ENCODE measurements around the gene SVOPL.
"Not testable (repeated sequence)": the region's sequence is repeated elsewhere in the genome, so short reads cannot be mapped to it uniquely, and the experiment has no call there.

The SVOPL gene

DNA sequence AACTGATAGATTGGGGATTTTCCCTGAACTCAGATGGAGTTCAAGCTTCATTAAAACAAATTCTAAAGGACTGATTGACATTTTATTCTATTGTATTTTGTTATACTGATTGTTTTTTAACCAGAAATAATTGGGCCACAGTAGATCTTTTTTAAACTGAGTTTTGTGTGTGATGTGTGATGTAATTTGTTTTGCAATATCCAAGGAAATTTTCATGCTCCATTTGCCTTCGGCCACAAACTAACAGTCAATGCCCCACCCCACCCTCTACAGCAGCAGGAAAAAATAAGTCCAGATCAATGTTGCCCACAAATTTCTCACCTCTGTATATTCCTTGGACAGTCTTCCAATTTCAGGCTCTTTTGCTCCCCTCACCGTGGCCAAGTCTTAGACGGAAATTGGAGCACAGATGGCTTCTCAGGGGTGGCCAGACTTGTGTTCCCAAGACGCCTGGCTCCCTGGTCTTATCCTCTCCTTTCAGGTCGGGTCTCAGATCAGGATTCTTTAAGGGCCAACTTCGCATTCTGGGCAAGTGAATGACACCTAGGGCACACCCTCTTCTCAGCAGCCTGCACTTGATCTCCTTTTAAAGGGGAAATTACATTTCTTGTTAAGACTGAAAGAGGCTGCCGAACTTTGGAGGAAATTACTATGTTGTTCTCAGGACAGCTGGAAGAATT, at the start of gene SVOPL:
SVOPL (minus strand) TSS at position 506 of the 680 bp plus-strand sequence. CDS start 22,317 bp downstream, outside the sequence.
- DNase-seq (ENCODE audit: low read depth), result no peak

GRCh38 chr7:138750473-138750872, 49.3 kb upstream of the SVOPL start:
- DNase-seq (ENCODE audit: low read depth), result no peak

DNA sequence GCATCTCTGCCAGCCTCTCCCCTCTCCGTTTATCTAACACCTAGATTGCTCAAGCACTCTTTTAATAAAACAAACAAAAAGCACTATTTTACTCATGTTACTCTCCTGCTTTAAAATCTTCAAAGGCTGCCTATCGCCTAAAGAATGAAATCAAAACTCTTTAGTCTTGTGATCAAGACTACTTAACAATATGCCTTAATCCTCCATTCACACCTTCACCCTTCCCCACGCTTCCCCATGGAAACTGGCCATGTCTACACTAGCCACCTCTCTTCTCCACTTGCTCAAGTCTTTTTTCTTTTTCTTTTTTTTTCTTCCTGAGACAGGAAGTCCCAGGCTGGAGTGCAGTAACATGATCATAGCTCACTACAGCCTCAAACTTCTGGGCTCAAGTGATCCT, 48.8 kb upstream of the SVOPL start:
- DNase-seq (ENCODE audit: low read depth), result peak; percentile 44

- DNase-seq (ENCODE audit: low read depth), result no peak
Observed at GRCh38 chr7:138748666-138749065, 47.5 kb upstream of the SVOPL start.

- no peak for DNase-seq (ENCODE audit: low read depth)
Observed at GRCh38 chr7:138746073-138746472, 44.9 kb upstream of the SVOPL start.

- no peak for DNase-seq (ENCODE audit: low read depth)
Observed at GRCh38 chr7:138745189-138745588, 44.0 kb upstream of the SVOPL start.

- DNase-seq (ENCODE audit: low read depth), result peak; percentile 29
Observed at GRCh38 chr7:138741453-138741735, 40.2 kb upstream of the SVOPL start.

DNA sequence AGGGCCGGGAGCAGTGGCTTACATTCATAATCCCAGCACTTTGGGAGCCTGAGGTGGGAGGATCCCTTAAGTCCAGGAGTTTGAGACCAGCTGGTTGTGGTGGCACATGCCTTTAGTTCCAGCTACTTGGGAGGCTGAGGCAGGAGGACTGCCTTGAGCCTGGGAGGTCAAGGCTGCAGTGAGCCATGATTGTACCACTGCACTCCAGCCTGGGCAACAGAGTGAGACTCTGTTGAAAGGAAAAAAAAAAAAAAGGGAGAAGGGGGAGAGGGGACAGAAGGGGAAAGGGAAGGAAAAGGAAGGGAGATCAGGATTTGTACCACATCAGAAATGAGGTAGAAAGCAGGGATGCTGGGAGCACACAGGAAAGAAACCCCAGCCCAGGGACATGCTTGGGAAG, 38.7 kb upstream of the SVOPL start:
- DNase-seq (ENCODE audit: low read depth), result no peak

DNA sequence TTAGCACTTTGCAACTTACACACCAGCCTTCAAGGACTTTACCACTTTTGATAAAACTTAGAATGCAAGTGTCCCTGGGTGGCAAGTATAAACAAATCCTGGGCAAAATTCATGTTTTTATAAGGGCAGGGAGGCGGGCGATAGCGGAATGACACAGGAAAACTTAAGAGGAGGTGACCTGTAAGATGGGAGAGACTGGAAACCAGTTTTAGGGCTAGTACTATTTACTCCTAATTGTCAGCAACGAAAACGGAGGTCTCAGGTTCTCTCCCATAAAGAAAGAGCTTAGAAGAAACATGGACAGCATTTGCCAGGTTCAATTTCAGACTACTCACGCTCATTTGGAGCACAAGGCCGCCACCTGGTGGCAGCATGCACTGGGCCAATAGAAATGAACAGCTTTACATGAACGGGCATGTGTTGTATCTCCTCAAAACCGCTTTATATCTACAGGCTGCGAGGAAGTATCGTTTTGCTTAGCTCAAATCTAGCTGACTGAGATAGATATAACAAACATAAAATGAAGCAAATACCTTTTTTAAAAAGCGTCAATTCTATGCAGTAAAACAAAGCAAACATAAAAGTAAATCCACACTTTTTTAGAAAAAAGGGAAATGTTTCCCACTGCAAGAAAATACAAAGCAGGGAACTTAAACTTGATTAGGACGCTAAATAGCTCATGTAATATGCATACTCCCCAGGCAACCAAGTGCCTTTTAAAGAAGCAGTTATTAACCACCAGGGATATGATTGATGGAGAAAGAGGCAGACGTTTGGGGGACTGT, 37.6 kb upstream of the SVOPL start:
- DNase-seq (ENCODE audit: low read depth), result peak; percentile 89

DNA sequence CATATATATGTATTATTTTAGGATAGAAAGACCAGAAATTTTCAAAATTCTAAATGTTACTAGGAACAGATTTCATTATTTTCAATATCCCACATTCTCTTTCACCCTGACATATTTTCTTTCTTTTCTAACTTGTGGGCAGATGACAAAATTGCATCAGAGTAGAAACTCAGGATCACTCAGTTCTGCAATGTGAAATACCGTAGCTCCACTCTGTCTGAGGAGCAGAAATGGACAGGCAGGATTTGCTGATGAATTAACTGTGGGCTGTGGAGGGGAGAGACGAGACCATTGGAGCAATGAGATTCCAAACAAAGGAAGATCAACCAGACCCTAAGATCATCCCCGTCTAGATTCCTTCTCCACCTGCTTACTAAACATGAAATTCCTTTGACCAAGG, 37.0 kb upstream of the SVOPL start:
- peak; percentile 56 for DNase-seq (ENCODE audit: low read depth)

DNA sequence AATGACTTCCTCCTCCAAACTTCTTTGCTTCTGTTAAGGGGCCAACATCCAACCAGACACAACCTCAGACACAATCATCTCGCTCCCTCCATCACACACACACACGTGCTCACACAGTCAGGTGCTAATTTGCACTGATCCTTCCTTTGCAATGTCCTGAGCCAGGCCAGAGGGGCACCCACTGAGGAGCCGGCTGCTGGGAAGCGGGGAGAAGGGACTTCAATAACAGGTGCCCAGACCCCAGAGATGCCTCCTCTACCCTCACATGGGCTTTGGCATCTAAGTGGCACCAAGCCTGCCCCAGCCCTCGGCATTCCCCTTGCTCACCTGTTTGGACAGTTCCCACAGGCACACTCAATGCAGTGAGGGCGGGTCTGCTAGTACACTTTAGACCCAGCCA, 34.2 kb upstream of the SVOPL start:
- DNase-seq (ENCODE audit: low read depth), result no peak

- DNase-seq (ENCODE audit: low read depth), result not testable (repeated sequence)
Observed at GRCh38 chr7:138731733-138732132, 30.6 kb upstream of the SVOPL start.

GRCh38 chr7:138729444-138729843, 28.3 kb upstream of the SVOPL start:
- no peak for DNase-seq (ENCODE audit: low read depth)

- DNase-seq (ENCODE audit: low read depth), result no peak
Observed at GRCh38 chr7:138727336-138728099, 26.4 kb upstream of the SVOPL start.

- DNase-seq (ENCODE audit: low read depth), result no peak
Observed at GRCh38 chr7:138726288-138726687, 25.1 kb upstream of the SVOPL start.

DNA sequence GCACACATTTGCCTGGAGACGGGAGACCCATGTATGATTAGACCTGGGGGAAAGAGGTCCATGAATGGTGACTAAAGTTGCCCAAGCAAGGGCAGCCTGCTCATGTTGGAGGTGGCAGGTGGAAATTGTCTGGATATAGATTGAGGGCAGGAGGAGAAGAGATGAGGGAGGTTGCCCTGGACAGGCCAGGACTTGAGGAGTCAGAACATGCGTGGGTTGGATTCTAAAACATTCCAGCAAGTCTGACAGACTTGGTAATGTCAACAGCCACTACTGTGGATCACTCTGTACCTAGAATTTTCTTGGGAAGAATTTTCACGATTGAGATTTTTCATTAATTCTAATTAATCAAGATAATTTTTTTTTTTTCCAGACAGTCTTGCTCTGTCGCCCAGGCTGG, 19.1 kb upstream of the SVOPL start:
- DNase-seq (ENCODE audit: low read depth), result peak; percentile 54

- no peak for DNase-seq (ENCODE audit: low read depth)
Observed at GRCh38 chr7:138716889-138717288, 15.7 kb upstream of the SVOPL start.

GRCh38 chr7:138713191-138713590, 12.0 kb upstream of the SVOPL start:
- no peak for DNase-seq (ENCODE audit: low read depth)

DNA sequence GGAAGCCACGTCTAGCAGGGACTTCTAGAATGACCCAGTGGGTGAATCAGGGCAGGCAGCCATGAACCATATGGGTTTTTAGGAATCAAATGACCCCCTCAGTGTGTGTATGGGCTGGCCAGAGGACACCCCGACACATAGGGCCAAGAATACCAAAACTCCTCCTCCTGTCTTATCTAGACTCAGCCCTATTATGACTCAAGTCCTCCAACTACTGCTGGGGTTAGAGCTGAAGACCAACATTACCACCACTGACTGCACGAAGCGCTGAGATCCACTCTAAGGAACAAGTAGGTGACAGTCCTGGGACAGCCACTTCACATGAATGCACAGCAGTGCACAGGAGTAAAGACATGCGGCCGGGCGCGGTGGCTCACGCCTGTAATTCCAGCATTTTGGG, 11.5 kb upstream of the SVOPL start:
- no peak for DNase-seq (ENCODE audit: low read depth)

DNA sequence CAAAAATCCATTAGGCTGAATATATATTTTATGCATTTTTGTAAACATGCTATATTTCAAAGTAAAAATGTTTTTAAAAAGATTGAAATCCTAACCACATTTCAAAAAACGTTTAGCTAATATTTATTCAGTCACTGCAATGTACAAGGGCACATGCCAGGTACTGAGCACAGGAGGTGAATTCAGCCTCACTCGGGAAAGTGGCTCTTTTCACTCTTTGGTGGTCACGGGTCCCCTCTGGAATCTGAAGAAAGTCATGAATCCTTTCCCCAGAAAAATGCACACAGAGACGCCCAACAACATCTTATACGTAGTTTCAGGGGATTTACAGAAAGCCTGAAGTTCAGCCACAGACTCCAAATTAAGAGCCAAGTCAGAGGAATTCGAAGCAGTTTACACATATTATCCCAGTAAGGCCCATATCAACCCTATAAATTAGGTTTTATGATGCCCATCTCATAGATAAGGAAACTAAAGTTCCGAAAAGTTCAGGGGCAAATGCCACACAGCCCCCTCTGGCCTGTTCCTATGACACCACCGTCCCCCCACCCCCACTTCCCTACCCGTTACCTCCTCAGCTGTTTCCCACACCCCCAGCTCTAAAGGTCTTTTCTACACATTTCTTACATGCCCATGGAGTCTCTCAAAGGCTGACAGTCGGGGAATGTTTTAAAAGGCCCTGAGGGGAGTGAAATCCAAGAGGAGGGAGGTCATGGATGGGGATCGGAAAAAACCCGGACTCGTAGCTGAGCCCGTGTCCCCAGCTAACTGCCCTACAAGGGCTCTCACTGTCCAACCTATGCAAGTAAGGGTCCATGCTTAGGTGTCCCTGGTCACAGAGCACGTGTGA, 9.6 kb upstream of the SVOPL start:
- DNase-seq (ENCODE audit: low read depth), result no peak

DNA sequence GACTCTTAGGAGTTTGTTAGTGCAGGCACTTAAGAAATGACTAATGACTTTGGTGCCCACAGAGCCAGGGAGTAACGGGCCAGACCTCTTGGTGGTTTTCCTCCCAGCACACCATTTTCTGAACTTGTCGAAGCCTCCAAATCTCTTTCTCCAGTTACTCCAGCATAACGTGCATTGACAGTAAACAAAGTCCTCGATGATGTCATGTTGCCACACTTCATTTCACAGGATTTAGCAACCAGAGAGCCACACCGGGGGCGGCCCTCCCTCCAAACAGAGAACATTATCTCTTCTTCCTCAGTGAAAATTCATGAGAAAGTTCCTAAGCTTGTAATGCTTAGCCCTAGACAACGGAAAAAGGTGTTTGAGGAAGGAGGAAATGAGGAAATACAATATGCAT, 4.0 kb upstream of the SVOPL start:
- DNase-seq (ENCODE audit: low read depth), result peak; percentile 70

- no peak for DNase-seq (ENCODE audit: low read depth)
Observed at GRCh38 chr7:138701537-138701923, 368 bp upstream of the SVOPL start.
